ENCODE measurements around the gene ANKRD13D.
A peak's percentile ranks its signal among the peaks of the same experiment; 100 is the strongest.

ANKRD13D gene

GRCh38 chr11:67287355-67288197, 1.5 kb upstream of the ANKRD13D start:
- no peak for DNase-seq

DNA sequence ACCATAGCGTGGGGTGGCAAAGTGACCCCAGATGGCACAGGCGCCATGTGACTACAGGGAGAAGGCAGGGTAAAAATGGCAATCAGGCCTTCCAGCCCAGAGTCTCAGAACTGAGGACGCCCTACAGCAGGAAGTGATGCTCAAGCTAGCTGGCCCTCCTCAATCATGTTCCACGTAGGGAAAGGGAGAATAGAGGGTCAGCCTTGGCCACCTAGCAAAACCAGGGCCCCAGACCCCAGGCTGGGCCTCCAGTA, 978 bp upstream of the ANKRD13D start:
- no peak for DNase-seq

GRCh38 chr11:67288452-67289225, 464 bp upstream of the ANKRD13D start:
- DNase-seq, result peak; percentile 83

- DNase-seq, result no peak
Observed at GRCh38 chr11:67289651-67290479, 762 bp downstream of the ANKRD13D start.

DNA sequence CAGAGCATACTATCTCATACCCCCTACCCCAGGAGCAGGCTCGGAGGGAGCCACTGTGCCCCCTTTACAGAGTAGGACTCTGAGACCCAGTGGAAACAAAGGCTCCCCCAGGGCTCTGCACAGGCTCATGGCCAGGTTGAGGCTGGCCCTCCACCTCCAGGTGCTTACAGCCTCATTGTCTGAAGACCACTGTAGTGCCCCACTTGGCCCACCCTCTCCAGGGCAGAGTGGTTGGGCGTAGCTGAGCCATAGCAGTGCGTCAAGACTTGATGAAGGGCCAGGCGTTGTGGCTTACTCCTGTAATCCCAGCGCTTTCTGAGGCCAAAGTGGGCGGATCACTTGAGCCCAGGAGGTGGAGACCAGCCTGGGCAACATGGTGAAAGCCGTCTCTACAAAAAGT, 1.7 kb downstream of the ANKRD13D start:
- no peak for DNase-seq

DNA sequence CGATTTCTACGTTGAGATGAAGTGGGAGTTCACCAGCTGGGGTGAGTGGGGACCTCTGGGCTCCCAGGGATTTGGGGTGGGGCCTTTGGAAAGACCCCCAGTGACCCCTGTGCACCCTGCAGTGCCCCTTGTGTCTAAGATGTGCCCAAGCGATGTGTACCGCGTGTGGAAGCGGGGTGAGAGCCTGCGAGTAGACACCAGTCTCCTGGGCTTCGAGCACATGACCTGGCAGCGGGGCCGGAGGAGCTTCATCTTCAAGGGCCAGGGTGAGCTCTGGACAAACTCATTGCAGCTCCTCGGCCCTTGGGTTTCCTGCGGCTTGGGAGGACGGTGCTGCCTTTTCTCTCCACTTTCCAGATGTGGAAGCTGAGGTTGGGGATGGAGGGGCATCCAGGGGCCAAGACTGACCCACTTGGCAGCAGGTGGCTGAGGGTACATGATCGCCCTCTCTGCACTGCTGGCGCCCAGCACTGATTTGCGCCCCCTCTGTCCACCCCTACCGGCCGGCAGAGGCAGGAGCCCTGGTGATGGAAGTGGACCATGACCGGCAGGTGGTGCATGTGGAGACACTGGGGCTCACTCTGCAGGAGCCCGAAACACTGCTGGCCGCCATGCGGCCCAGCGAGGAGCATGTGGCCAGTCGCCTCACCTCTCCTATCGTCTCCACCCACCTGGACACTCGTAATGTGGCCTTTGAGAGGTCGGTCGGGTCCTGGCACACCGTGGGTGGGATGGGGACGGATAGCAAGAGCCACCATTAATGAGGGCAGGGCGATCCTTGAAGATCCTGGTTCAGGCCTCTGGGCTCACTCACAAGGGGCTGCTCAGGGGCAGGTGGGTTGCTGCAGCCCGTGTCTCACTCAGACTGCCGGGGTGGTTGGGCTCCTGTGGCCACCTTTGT, 2.6 kb downstream of the ANKRD13D start:
- DNase-seq, result no peak

GRCh38 chr11:67292671-67293070, 3.6 kb downstream of the ANKRD13D start:
- no peak for DNase-seq

- peak; percentile 41 for DNase-seq
Observed at GRCh38 chr11:67293090-67293489, 4.0 kb downstream of the ANKRD13D start.

GRCh38 chr11:67295846-67296245, 6.7 kb downstream of the ANKRD13D start:
- DNase-seq, result no peak

GRCh38 chr11:67298786-67299185, 9.7 kb downstream of the ANKRD13D start:
- no peak for DNase-seq

- no peak for DNase-seq
Observed at GRCh38 chr11:67299471-67300191, 10.5 kb downstream of the ANKRD13D start.

DNA sequence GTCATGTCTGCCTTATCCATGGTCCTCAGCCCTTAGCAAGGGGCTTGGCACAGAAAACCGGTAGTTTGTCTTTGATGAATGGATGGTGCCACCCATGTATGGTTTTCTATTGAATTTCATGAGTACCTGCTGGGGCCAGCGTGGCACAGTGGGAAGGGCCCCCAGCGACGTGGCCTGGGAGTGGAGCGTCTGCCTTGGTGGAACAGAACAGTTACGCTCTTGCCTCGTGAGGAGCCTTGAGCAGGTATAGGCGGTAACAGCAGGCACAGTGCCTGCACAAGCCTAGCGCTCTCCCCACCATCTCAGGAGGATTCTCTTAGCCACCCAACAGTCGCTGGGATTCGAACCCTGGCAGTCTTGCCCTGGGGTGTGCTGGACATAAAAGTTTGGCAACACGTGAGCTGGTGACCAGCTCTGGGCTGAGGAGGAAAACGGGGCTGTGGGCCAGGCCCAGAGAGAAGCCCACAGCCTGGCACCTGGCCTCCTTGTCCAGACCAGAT, 11.2 kb downstream of the ANKRD13D start:
- no peak for DNase-seq

DNA sequence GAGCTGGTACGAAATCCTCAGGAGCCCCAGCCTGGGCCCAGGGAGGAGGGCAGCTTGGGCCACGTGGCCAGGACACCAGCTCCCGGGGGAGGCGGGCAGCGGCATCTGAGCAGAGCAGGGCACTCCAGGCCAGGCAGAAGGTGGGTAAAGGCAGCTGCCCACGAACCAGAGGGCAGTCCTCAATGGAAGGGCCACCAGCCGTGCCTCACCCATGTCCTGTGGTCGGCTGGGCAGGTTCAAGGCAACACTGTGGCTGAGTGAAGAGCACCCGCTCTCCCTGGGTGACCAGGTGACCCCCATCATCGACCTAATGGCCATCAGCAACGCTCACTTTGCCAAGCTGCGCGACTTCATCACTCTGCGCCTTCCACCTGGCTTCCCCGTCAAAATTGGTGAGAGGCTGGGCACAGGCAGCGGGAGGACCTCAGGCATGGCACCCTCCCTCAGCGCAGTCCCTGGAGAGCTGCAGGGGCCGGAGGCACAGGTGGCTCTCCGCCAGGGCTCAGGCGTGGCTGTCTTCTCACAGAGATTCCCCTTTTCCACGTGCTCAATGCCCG, 11.7 kb downstream of the ANKRD13D start:
- no peak for DNase-seq

DNA sequence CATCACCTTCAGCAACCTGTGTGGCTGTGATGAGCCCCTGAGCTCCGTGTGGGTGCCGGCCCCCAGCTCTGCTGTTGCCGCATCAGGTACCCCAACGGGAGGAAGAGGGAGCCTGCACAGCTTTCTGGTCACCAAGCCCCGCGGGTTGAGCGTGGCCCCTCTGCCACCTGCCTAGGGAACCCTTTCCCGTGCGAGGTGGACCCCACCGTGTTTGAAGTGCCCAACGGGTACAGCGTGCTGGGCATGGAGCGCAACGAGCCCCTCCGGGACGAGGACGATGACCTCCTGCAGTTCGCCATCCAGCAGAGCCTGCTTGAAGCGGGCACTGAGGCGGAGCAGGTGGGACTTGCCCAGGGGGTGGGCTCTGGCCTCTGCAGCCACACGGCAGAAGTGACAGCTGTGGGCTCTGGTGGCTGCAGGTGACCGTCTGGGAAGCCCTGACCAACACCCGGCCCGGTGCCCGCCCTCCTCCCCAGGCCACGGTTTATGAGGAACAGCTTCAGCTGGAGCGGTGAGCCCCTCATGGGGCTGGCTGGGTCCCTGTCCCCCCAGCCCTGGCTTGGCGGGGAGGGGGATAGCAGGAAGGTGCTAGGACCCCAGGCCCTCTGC, 12.3 kb downstream of the ANKRD13D start:
- no peak for DNase-seq

GRCh38 chr11:67301951-67302516, 12.9 kb downstream of the ANKRD13D start:
- no peak for DNase-seq

DNA sequence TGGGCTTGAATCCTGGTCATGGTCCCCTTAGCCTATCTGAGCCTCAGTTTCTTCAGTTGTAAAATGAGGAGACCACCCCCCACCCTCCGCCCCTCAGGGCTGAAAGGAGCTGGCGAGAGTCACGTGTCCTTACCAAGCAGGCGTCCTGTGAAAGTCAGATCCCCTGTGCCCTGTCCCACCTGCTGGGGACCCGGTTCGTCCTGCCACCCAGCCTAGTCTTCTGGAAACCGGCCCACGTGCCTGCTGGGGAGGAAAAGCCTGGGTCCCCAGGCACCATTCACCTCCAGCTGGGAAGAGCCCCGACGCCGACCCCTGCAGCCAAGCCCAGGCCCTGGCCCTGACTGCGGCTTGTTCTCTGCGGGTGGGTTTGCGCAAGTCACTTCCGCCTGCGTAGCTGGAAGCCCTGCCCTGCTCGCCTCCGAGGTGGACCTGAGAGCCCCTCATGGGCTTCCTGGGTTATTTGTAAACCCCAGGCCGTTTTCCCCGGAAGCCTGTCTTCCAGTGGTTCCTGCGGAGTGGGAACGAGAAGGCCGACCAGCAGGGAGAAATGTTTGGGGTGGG, 13.5 kb downstream of the ANKRD13D start:
- DNase-seq, result no peak

GRCh38 chr11:67303132-67303834, 14.2 kb downstream of the ANKRD13D start, which contains the start of gene SSH3:
Gene SSH3, plus strand, starts transcription at chr11:67303530. Its CDS starts 96 bp downstream, at chr11:67303626.
- peak; percentile 61 for DNase-seq

DNA sequence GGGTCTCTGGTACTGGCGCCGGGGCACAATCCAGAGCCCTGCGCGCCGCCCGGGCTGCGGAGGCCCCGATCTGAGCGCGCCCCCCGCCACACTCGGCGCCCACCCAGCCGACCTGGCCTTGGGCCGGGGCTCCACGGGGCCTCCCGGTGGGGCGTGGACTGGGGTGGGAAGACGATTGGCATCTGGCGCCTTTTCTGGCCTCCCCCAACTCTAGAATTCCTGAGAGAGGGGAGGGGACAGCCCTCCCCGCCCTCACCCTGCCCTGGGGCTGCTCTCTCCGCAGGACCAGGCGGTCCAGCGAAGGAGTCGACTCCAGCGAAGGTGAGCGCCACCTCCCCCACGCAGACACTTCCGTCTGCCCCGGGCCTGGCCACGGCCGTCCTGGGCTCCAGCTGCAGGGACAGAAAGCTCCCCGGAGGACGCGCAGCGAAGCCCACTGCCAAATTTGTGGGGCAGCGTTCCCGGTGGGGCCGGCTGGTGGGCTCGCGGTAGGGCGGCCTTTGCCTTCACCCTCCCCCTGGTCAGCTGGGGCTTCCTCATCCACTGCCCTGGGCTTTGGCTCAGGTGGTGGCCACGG, 14.8 kb downstream of the ANKRD13D start:
- DNase-seq, result no peak

All from hematopoietic multipotent progenitor cell treated with erythropoietin and hydrocortisone succinate and interleukin-3 and kit ligand, for 8 days (in vitro differentiated cells).